ENCODE data around the gene CELF5.

DNA sequence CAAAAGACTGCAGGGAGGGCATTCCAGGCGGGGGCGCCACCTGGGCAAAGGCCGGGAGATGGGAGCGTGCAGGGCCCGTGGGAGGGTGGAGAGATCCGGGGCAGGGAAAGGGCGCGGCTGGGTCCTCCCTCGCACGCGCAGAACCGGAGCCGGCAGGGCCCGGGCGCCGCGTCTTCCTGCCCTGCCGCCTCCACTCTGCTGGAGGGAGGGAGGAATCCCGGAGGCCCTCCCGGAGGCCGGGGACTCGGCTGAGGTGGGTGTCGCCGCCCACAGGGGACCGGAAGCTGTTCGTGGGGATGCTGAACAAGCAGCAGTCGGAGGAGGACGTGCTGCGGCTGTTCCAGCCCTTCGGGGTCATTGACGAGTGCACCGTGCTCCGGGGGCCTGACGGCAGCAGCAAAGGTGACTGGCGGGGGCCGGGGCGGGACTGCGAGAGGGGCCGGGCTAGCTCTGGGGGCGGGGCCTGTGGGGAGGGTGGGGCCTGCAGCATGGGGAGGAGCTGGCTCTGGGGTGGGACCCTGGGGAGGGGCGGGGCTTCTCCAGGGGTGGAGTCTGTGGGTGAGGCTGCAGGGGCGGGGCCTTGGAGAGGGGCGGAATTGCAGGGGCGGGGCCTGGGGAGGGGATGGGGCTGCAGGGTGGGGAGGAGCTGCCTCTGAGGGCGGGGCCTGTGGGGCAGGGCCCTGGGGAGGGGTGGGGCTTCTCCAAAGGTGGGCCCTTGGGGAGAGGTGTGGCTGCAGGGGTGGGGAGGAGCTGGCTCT lies 51.3 kb downstream of the CELF5 start:
- TF ChIP-seq POLR2A (IDR thresholded peaks at IDR 0.05), result no peak
- TF ChIP-seq, protein P1, sequence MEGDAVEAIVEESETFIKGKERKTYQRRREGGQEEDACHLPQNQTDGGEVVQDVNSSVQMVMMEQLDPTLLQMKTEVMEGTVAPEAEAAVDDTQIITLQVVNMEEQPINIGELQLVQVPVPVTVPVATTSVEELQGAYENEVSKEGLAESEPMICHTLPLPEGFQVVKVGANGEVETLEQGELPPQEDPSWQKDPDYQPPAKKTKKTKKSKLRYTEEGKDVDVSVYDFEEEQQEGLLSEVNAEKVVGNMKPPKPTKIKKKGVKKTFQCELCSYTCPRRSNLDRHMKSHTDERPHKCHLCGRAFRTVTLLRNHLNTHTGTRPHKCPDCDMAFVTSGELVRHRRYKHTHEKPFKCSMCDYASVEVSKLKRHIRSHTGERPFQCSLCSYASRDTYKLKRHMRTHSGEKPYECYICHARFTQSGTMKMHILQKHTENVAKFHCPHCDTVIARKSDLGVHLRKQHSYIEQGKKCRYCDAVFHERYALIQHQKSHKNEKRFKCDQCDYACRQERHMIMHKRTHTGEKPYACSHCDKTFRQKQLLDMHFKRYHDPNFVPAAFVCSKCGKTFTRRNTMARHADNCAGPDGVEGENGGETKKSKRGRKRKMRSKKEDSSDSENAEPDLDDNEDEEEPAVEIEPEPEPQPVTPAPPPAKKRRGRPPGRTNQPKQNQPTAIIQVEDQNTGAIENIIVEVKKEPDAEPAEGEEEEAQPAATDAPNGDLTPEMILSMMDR (IDR thresholded peaks at IDR 0.05), result peak in 3 of 6 experiments; percentile 16 to 38 (median 18)
